Esophagus muscularis mucosa (tissue), 3 donors: ENCODE measurements around the gene FAM118A.

ENCODE experiments used
- CTCF ChIP-seq, 3 experiments: fragments of 200-600 bp in 2 of 3; fragments of 450-650 bp in 1 of 3; sonication (generic) in 2 of 3; IDR thresholded peaks; one replicate each; pipeline ENCODE4 v1.5.1; 2017 to 2019; ENCODE audit warnings: antibody characterized with exemption in 3 of 3, mild to moderate bottlenecking in 2 of 3, moderate library complexity in 1 of 3
- POLR2AphosphoS5 ChIP-seq, 2 donors: sonication (generic); formaldehyde crosslinking; IDR thresholded peaks; one replicate each; pipeline ENCODE4 v1.6.1; 2017; ENCODE audit warnings: antibody characterized with exemption in 2 of 2

DNA sequence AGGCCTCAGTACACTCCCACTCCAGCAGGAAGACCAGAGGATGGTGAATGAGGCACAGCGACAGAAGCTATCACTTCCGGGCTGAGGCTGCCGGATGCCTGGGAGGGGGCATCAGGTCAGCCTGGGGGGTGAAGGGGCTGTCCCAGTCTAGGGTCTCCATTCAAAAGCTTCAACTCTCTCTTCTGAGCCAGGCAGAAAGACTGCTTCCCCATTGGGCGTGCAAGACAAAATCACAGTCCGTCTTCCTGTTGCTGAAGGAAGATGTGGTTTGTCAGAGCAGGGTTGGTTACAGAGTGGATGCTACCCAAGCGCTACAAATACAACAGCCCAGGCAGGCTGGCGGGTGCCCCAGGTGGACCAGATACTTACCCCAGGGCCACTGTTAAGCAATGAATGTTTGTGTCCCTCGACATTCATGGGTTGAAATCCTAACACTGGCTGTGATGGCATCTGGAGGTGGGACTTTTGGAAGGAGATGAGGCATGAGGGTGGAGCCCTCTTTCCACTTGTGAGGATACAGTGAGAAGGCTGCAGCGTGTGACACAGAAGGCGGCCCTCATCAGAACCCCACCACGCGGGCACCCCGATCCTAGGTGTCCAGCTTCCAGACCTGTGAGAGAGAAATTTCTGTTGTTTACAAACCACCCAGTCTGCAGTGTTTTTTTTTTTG lies 13.0 kb upstream of the FAM118A start:
- TF ChIP-seq CTCF (IDR thresholded peaks at IDR 0.05): no peak
- no peak for TF ChIP-seq POLR2AphosphoS5 (IDR thresholded peaks at IDR 0.05)
